Measurements from ENCODE around the gene ATG5.

ATG5 gene

DNA sequence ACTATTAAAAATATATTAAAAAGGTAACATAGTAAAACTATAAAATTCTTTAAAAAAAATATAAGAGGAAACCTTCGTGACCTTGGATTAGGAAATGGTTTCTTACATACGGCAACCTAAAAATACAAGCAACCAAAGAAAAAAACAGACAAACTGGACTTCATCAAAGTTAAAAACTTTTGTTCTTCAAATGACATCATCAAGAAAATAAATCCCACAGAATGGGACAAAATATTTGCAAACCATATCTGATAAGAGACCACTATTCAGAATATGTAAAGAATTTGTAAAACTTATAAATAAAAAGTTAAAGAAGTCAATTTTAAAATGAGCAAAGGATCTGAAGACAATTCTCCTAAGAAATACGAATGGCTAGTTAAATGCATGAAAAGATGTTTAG, 110.0 kb downstream of the ATG5 start:
- no peak for DNase-seq

- no peak for DNase-seq
These were observed 111.0 kb downstream of the ATG5 start for GRCh38 chr6:106214531-106214930.

- no peak for DNase-seq
These were observed 111.8 kb downstream of the ATG5 start for GRCh38 chr6:106213660-106214289.

DNA sequence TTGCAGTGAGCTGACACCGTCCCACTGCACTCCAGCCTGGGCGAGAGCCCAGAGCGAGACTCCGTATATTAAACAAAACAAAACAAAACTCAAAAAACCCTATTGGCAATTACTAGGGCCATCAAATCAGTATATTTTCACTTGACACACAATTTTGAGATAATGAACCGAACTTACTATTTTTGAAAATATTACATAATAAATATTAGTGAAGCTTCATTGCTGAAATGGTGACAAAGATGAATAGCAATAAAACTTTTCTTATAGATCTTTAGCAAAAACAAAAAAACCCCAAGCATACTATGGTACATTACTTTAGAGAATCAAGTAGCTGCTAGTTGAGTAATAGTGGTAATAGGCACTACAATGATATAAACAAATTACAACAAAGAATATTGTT, 113.0 kb downstream of the ATG5 start:
- DNase-seq = no peak

- no peak for DNase-seq
These were observed 118.7 kb downstream of the ATG5 start for GRCh38 chr6:106206905-106207304.

DNA sequence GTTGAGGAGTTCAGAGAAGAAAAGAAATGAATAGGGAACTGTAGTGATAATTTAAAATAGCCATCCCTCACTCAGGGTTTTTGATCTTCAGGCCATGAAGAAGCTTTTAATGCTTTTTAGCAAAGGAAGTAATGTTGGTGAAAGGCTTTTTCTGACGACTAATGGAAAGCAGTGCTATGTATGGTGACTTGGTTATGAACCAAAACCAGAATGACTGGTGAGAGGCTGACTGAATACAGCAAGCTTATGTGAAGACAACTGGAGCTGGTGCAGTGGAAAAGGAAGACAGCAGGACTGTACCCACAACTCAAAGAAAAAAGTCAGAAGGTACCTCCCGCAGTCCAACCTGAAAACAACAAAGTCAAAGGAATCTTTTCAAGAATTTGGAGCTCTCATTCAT, 120.6 kb downstream of the ATG5 start:
- no peak for DNase-seq

- no peak for DNase-seq
These were observed 125.6 kb downstream of the ATG5 start for GRCh38 chr6:106199998-106200397.

DNA sequence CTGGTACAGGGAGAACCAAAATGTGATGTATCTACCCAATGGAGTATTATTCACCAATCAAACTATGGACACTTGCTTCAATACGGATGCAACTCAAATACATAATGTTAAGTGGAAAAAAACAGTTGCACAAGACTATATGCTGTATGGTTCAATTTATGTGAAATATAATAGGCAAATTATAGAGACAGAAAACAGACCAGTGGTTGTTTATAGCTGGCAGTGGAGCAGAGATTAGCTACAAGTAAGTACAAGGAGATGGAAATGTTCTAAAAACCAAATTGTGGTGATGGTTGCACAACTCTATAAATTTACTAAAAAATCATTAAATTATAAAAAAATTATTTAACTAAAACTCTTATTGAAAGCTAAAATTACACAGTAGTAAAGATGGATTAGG, 126.2 kb downstream of the ATG5 start:
- DNase-seq = no peak

DNA sequence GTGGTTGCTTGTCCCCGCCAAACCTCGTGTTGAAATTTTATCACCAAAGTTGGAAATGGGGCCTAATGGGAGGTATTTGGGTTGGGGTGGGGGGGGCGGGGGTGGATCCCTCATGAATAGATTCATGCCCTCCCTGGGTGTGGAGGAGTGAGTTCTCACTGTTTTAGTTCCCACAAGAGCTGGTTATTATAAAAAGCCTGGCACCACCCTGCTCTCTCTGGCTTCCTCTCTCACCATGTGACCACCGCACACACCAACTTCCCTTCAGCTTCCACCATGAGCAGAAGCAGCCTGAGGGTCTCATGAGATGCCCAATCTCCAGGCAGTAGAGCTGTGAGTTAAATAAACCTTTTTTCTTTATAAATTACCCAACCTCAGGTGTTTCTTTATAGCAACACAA, 128.1 kb downstream of the ATG5 start:
- no peak for DNase-seq

DNA sequence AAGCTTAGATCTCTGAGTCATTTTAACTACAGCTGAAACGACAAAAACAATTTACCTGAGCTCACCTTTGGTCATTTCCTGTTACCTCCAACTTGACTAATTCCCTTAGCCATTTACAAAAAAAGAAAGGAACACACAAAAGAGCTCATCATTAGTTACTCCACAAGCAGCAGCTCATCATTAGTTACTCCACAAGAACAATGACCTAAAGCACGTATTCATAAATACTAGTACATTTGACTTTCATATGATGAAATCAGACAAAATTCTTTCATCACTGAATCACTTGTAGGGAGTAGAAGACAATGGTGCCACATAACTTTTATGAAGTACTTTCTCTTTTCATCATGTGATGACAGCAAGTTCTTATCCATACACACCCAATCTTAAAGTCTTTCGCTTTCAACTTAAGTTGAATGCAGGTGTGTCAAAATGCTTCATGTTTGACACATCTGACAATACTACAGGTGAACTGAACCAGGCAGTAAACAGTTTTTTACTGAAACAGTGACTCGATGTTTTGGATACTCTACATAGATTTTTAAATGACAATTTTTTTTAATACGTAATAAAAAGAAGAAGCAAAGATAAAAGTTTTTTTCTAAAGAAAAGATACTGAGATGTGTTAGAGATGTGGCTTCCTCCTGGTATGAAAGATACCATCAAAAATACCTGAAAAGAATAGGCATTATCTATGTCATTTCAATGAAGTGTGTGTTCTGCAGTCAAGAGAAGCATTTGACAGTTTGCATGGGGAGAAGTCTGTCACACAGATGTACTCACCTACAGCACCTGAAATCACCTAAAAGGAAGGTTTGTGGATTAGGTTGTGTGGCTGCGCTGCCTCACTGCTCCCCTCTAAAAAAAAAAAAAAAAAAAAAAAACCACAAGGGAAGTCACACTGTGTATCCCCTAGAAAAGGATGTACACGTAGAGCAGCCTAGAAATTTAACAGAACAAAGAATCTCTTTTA, 130.3 kb downstream of the ATG5 start:
- DNase-seq = no peak

DNA sequence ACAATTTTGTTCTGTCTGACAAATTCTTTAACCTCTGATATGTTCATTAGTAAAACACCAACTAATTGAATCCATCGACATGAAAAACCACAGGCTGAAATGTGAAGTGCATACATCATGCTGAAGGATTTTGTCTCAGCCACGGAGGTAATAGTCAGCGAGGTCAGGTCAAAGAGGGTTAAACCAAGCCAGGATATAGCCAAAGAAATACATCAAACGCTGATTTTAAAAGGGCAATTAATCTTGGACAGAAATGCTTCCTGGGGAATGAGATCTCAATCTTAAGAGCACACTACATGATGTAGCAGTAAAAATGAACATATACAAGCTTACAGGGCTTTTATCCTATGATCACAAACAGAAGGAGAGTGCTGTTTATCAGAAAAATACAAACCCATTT, 132.7 kb downstream of the ATG5 start:
- no peak for DNase-seq

DNA sequence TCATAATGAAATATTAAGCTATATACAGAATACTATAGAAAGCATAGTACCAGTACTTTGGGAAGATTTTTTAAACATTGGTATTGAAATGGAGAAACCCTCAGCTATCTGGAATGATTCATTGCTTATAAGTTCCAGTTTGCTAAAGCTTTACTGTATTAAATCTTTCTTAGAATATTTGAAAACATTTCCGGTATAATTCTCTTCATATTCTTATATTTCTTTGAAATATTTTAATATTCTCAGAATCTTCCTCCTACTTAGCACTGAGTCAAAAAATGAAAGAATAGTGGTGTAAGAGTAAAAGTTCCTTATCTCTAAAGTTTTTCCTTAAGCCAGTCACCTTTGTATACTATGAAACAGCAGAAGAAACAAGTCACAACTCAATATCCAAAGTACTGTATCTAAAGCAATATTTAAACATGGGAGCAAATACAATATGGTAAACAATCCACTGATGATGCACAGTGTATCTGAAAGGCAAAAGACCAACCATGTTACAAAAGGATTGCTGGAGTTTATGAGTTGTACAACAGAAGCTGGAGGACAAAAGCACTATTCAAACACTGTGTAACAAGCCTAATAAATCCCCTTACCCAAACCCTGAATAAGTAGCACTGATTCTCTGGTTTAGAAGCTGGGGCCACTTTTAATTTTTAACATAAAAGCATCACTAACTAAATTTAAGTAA, 137.3 kb downstream of the ATG5 start:
- DNase-seq = no peak

- DNase-seq = no peak
These were observed 138.1 kb downstream of the ATG5 start for GRCh38 chr6:106187424-106187982.

GRCh38 chr6:106186714-106187113, 138.8 kb downstream of the ATG5 start:
- DNase-seq = no peak

DNA sequence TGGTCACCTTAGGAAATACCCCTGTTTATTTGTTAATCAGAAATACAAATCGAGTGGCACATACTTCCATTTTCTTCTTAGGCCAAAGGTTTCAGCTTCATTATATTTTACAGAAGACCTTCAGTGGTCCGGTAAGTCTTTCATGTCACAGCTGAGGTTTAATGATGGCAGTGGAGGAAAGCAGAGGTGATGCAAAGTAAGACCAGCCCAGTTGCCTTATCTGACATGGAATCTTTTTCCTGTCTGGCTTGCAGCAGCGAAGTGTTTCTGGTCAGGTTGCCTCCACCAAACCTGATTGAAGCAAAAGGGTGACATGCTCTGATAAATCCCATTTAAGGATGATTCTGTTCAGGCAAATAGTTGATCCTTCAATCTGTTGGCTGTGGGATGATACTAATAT, 139.4 kb downstream of the ATG5 start:
- no peak for DNase-seq

DNA sequence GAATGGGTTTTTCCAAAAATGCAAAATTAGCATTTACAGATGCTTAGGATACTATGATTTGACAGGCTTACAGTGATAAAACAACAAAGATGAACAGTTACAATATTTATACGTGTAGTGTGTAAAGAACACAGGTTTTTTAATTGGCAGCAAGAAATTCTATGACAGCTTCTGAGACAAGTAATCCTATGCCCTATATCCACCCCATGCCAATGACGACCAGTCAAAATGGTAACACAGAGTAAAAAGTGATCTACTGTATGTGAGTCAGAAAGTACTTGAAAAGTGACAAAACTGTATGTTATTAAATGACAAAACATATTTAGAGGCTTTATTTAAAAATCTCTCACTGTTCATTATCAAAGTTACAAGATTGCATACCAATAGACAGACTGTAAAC, 139.9 kb downstream of the ATG5 start:
- no peak for DNase-seq

- no peak for DNase-seq
These were observed 140.9 kb downstream of the ATG5 start for GRCh38 chr6:106184629-106185028.

DNA sequence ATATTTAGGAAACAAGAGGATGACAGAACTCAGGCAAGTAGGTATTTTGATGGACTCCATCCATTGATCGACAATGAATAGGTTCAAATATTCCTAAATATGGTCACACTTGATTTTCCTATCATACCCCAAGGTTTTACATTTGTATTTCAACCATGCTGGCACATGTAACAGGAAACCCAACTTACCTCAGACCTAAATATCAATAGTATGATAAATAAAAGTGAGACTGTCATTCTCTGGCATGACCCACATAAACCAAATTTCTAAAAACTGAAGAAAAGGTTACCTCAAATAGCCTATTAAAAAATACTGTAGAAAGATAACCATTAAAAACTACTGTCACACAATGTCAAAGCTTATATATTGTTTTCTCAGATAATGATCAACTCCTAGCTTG, 142.1 kb downstream of the ATG5 start:
- no peak for DNase-seq

DNA sequence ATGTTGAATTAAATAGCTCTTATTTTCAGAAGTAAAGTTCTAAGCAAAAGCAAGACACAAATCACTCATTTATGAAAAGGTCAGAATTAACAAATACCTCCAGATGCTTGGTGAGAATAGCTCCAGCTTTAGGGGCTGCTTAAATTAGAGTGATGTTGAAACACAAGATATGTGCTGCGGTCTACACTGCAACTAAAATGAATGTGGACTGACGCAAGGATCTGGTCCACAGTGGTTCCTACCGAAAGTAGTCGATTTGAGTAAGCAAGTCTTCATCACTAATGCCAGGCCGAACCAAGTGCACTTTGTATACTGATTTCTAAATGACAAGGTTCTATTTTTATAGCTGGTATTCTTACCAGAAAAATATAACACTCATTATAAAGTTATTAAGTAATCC, 143.1 kb downstream of the ATG5 start:
- no peak for DNase-seq

GRCh38 chr6:106181664-106182418, 143.7 kb downstream of the ATG5 start:
- no peak for DNase-seq

DNA sequence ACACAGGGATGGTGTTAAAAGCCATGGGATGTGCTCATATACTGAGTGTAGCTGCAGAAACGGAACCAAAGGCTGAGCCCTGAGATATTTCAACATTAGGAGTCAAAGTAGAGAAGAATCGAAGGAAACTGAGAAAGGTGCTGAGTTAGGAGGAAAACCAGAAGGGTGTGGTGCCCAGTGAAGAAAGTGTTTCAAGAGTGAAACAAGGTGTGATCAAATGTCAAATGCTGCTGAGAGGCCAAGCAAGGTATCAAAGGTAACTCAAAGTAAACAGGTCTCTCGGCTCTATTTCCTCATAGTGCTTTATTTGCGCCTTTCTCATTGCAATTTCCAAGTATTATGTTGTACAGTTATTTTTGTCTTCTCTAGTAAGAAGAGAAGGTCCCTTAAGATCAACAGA, 145.4 kb downstream of the ATG5 start:
- no peak for DNase-seq

DNA sequence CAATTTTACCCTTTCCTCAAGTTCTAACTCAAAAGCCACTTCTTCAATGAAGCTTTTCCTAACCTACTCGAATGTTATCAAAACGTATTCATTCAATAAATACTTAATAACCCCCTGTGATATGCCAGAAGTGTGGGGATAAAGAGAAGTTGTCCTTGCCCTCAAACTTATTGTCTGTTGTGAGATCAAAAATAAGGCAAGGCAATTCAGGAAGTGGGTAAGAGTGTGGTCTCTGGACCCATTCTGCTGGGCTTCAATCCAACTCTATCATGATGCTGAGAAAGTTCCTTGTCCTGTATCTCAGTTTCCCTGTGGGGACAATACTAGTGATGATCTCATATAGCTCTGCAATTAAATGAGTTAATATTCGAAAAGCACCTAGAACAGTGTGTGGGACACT, 146.7 kb downstream of the ATG5 start:
- DNase-seq = no peak

- no peak for DNase-seq
These were observed 147.8 kb downstream of the ATG5 start for GRCh38 chr6:106177786-106178185.

Measured in stimulated activated naive CD4-positive, alpha-beta T cell treated with Interleukin-2 at 50 U/mL for 16 hours (primary cell).